Fibroblast of the aortic adventitia (primary cell): Measurements from ENCODE around the gene ZBTB20. TPM values are rescaled to one million over a fixed set of nuclear protein-coding genes. Genes with fewer than 3 reads are reported as not detected.
A peak's percentile ranks its signal among the peaks of the same experiment; 100 is the strongest.

Experiments
- DNase-seq: peaks from one replicate; pipeline ENCODE4 v3.0.0-alpha.2; 2010; ENCODE audit warnings: low read depth
- H3K4me3 ChIP-seq: 2 replicates; pipeline ENCODE4 v1.5.1; 2011; ENCODE audit warnings: low read depth, mild to moderate bottlenecking, control low read depth, low read length, moderate library complexity
- total RNA-seq: library from RNA; depleted of rRNA; stranded (reverse); fragments of >200 nt; gene quantifications from 2 replicates; pipeline ENCODE4 v1.2.3, GENCODE V29; 2012; ENCODE audit warnings: low replicate concordance
- TF ChIP-seq, protein P1 (sequence below): IDR thresholded peaks from 2 replicates; pipeline ENCODE4 v1.5.1; 2011; ENCODE audit warnings: mild to moderate bottlenecking, low read length, control low read depth, inconsistent platforms; ENCODE audit not compliant: insufficient read depth

Gene ZBTB20
- total RNA-seq, 1 donor = 47.2 TPM

DNA sequence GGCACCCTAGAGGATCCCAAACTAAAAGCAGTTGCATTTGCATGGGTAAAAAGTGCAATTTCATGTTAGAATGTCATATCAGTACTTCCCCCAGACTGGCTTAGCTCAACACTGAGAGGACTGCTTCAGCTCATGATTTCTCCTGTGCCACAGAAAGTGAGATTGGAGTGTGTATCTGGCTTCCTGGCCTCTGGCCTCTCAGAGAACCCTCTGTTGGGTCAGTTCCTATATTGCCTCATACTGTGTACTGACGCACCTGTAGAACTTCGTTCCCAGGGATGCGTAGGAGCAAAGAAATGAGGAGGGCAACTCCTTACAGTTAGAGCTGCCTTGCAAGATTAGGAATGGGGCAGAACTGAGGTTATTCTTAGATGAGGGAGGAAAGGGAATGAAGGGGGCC is 512.5 kb downstream of the ZBTB20 start:
- TF ChIP-seq, protein P1, sequence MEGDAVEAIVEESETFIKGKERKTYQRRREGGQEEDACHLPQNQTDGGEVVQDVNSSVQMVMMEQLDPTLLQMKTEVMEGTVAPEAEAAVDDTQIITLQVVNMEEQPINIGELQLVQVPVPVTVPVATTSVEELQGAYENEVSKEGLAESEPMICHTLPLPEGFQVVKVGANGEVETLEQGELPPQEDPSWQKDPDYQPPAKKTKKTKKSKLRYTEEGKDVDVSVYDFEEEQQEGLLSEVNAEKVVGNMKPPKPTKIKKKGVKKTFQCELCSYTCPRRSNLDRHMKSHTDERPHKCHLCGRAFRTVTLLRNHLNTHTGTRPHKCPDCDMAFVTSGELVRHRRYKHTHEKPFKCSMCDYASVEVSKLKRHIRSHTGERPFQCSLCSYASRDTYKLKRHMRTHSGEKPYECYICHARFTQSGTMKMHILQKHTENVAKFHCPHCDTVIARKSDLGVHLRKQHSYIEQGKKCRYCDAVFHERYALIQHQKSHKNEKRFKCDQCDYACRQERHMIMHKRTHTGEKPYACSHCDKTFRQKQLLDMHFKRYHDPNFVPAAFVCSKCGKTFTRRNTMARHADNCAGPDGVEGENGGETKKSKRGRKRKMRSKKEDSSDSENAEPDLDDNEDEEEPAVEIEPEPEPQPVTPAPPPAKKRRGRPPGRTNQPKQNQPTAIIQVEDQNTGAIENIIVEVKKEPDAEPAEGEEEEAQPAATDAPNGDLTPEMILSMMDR = no peak
- DNase-seq = no peak
- H3K4me3 ChIP-seq = no peak overlapping the region

DNA sequence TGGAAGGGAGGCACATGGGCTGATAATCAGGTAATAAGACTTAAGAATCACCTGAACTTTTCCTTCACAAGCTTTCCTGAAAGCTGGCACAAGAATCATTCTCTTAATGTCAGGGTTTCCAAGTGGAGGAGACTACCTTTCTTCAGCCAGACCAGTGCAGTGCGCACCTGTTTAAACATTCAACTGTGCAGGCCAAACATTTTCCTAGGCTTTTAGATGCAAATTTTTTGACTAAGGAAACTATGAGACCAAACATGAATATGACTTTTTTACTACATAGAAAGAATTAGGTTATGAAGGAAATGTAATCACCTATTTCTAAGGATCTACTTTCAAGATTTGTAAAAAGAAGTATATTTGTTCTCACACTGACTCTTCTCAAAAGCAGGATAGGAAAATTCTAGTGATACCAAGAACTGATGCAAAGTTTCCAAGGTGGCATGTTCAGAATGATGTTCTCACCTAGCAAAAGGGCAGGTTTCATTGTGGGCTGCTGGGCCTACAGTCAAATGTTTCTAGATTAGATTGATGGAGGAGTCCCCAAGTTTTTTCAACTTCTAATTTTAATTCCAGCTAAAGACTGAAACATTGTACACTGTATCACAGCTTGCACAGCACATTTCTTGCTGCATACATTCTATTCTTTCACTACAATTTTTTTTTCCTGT is 514.2 kb downstream of the ZBTB20 start:
- no peak for DNase-seq
- TF ChIP-seq, protein P1 = no peak
- no peak overlapping the region for H3K4me3 ChIP-seq

DNA sequence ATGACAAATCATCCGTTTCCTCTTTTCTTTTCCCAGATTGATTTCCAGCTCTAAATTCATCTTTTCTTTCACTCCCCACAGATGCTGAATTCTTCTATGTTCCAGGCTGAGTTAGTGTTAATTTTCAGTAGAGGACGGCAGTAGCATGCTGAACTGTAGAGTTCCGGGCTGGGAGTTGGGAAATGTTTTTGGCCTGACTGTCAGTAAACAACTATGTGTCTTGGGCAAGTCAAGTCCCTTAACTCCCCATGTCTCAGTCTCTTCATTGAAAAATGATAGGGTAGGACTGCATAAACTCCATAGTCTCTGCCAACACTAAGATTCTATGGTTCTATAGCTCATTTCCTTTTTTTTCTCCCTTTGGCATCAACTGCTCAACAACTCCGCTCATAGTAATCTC is 519.3 kb downstream of the ZBTB20 start:
- TF ChIP-seq, protein P1 = no peak
- peak; percentile 64 for DNase-seq
- no peak overlapping the region for H3K4me3 ChIP-seq

DNA sequence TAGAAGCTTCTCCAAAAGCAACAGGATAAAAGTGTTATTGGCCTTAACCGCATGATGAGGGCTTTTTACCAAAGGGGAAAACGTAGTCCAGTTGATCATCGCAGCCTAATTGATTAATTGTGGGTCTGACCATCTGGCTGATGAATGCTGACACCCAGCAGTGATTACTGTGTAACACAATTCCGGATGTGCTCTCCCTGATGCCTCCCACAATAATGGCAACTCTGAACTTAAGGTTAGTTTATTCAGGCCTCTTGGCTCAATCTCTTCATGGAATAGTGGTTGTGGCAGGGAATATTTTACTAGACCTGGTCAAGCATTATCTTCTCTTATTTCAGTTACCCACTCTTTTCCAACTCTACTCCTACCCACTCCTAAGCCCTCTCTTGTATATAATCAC is 520.3 kb downstream of the ZBTB20 start:
- H3K4me3 ChIP-seq = no peak overlapping the region
- TF ChIP-seq, protein P1 = no peak
- DNase-seq = peak; percentile 29

DNA sequence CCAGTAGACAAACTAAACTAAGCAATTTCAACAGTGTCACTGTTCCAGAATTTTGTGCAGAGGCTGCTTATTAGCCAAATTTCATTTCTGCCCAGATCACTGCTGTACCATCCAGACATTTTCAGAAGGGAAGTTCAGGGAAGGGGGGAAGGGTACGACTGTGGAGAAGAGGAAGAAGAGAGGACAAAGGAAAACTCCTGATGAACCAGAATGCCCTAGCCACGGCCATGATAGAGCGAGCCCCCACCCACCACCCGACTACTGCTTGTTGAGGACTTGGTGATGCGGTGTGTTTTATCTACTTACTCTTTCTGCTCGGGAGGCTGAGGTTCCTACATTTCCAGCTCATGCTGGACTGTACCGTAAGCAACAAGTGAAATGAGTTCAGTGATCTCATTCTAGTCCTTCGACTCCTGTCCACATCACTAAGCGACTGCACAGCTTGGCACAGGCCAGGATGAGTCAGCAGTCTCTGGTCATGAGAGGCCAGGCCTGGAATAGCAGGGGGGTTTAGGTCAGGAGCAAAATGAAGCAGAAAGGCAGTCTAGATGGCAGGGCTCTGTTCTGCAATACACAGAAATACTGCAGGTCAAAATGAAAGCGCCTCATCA is 522.4 kb downstream of the ZBTB20 start:
- TF ChIP-seq, protein P1 = no peak
- peak overlapping the region; percentile 70 for H3K4me3 ChIP-seq

DNA sequence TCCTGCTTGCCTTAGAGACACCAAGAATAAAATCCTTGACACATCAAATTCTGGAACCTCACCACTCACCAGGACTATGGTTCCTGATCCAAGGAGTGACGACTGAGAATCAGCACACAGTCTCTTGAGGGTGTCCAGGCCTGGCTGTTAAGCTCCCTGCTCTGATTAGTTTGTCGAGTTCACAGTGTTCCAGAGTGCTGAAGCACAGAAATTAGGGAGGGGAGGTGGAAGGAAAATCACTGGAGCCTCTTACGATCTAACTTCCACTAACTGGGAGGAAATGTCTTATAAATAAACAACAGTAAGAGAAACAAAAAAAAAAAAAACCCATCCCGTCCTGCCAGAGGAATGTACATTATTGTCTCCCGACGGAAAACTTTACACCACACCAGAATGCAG is 523.0 kb downstream of the ZBTB20 start:
- peak; percentile 69 for DNase-seq
- TF ChIP-seq, protein P1 = no peak
- H3K4me3 ChIP-seq = peak overlapping the region; percentile 70

More for the DNA sequence above, 522.4 kb downstream of the ZBTB20 start:
- DNase-seq = peak; percentile 98
